Astrocyte of the spinal cord (primary cell): Measurements from ENCODE around the gene SNAP47.

ENCODE experiments used
- DNase-seq: peaks from one replicate; pipeline ENCODE4 v3.0.0; 2011; ENCODE audit warnings: low read depth, low spot score
- H3K4me3 ChIP-seq: 2 replicates; pipeline ENCODE4 v1.5.1; 2011; ENCODE audit warnings: low read depth, mild to moderate bottlenecking, low read length, moderate library complexity
- in situ Hi-C: cut with HindIII; loops from 2 replicates; pipeline ENCODE4 v1.10.0; 2017; ENCODE audit warnings: low sequenced_read_pairs
- TF ChIP-seq, protein P1 (sequence below): IDR thresholded peaks from 2 replicates; pipeline ENCODE4 v1.5.1; 2012; ENCODE audit warnings: low read depth, mild to moderate bottlenecking, low read length, inconsistent platforms

The SNAP47 gene

DNA sequence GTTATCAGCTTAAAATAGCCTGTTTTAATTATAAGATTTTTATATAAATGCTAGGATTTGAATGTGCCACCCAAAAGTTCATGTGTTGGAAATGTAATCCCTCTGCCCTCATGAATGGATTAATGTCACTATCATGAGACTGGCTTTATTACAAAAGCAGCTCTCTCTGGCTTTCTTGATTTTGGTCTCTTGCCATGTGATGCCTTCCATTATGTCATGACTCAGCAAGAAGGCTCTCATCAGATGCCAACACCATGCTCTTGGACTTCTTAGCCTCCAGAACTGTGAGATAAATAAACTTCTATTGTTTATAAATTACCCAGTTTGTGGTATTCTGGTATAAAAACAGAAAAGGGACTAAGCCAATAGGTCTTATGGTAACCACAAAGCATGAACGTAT is 73.3 kb downstream of the SNAP47 start:
- TF ChIP-seq, protein P1, sequence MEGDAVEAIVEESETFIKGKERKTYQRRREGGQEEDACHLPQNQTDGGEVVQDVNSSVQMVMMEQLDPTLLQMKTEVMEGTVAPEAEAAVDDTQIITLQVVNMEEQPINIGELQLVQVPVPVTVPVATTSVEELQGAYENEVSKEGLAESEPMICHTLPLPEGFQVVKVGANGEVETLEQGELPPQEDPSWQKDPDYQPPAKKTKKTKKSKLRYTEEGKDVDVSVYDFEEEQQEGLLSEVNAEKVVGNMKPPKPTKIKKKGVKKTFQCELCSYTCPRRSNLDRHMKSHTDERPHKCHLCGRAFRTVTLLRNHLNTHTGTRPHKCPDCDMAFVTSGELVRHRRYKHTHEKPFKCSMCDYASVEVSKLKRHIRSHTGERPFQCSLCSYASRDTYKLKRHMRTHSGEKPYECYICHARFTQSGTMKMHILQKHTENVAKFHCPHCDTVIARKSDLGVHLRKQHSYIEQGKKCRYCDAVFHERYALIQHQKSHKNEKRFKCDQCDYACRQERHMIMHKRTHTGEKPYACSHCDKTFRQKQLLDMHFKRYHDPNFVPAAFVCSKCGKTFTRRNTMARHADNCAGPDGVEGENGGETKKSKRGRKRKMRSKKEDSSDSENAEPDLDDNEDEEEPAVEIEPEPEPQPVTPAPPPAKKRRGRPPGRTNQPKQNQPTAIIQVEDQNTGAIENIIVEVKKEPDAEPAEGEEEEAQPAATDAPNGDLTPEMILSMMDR: no peak
- DNase-seq: peak; percentile 14
- H3K4me3 ChIP-seq: no peak overlapping the region
- in situ Hi-C loops: no loop called here

DNA sequence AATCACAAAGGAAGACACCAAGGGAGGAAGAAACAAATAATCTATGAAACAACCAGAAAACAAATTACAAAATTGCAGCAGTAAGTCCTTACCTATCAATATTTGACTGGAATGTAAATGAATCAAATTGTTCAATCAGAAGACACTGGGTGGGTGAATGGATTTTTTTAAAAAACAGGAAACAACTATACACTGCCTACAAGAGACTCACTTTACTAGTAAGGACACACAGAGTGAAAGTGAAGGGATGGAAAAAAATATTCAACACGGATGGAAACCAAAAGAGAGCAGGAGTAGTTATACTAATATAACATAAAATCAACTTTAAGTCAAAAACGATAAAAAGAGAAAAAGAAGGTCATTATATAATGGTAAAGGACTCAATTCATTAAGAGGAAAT is 73.8 kb downstream of the SNAP47 start:
- in situ Hi-C loops: no loop called here
- TF ChIP-seq, protein P1: no peak

GRCh38 chr1:227813962-227814361 is 78.7 kb downstream of the SNAP47 start:
- in situ Hi-C loops: no loop called here
- no peak for DNase-seq
- TF ChIP-seq, protein P1: no peak
- no peak overlapping the region for H3K4me3 ChIP-seq

More for the DNA sequence above, 73.8 kb downstream of the SNAP47 start:
- DNase-seq: no peak
- H3K4me3 ChIP-seq: no peak overlapping the region

DNA sequence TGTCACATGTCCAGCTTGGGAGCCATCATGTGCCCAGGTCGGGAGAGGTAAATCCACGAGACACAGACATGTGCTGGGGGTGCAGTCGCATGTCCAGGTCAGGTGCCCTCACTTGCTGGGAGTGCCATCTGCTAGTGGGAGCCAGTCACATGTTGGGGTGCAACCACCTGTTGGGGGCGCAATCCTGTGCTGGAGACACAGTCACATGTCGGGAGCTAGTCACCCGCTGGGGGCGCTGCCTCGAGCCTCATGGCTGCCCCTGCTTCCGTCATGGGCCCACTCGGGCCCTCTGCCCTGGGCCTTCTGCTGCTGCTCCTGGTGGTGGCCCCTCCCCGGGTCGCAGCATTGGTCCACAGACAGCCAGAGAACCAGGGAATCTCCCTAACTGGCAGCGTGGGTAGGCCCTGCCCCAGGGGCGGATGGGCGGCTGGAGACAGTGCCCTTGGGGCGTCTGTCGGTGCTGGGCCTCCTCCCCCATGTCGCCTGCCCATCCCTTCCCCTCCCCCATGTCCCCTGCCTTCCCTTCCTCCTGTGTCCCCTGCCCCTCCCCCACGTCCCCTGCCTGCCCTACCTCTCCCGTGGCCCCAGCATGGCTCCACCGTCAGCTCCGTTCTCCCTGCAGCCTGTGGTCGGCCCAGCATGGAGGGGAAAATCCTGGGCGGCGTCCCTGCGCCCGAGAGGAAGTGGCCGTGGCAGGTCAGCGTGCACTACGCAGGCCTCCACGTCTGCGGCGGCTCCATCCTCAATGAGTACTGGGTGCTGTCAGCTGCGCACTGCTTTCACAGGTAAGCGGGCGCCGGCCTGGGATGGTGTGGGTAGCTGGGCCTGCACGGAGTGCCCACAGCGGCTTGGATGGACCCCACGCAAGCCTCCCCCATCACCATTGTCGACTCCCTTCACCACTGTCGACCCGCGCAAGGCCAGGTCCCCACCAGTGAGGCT is 80.5 kb downstream of the SNAP47 start, which contains the start of gene PRSS38:
Gene PRSS38 (plus strand): TSS at position 208 of the 942 bp plus-strand sequence. CDS start 42 bp downstream, at position 250.
- in situ Hi-C loops: no loop called here
- TF ChIP-seq, protein P1: no peak
- no peak for DNase-seq
- no peak within 1 kb of the TSS for H3K4me3 ChIP-seq

DNA sequence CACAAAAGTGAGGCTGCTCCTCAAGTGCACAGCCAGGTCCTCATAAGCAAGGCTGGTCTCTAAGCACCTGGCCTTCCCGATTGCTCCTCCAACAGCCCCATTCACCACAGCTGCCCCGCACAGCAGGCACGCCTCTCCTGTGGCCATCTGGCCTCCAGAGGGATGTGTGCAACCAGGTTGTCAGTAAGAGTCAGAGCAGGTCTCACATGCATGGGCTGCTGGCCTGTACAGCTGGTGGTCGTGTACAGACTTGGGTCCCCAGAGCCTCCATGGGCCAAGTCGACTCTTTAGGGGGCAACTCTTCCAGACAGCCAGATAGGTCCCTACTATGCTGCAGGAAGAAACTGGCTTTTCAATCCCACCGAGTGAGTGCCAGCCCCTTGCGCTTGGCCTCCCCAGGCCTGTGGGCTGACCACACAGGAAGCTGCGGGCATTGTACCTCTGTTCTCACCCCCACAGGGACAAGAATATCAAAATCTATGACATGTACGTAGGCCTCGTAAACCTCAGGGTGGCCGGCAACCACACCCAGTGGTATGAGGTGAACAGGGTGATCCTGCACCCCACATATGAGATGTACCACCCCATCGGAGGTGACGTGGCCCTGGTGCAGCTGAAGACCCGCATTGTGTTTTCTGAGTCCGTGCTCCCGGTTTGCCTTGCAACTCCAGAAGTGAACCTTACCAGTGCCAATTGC is 81.7 kb downstream of the SNAP47 start:
- no peak for DNase-seq
- in situ Hi-C loops: no loop called here
- no peak overlapping the region for H3K4me3 ChIP-seq
- TF ChIP-seq, protein P1: no peak

DNA sequence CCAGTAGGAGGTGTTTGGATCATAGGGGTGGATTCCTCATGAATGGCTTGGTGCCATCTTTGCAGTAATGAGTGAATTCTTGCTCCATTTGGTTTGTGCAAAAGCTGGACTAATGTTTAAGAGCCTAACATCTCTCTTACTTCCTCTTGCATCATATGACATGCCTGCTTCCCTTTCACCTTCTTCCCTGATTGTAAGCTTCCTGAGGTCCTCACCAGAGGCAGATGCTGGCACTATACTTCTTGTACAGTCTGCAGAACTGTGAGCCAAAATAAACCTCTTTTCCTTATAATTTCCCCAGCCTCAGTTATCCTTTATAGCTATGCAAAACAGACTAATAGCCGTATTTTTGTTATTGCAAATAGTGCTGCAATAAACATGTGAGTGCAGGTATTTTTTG is 88.3 kb downstream of the SNAP47 start:
- no peak for DNase-seq
- in situ Hi-C loops: no loop called here
- H3K4me3 ChIP-seq: no peak overlapping the region
- TF ChIP-seq, protein P1: no peak
